GM21515 (cell line): ENCODE measurements around the gene CASQ2.

Experiments
- ATAC-seq: cut with Tn5 transposase; IDR thresholded peaks from one replicate; pipeline ENCODE4 v1.9.1; 2021; ENCODE audit not compliant: unreplicated experiment

CASQ2 gene

DNA sequence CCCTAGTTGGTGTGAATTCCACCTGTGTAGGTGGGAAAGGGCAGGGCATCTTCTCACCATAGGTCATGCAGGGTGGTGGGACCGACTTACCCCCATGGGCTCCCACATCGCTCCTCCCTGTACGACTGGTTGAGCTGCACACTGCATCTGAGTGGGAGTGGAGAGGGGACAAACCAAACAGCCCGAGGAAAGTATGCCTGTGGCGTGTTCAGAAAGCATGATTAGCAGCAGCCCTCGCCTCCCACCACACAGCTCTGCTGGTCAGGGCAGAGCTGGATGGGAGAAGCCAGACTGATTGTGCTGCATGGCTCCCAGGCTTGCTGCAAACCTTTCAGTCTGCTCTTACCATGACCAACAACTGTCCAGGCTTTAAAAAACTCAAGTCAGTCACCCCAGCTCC is 102.3 kb downstream of the CASQ2 start:
- no peak for ATAC-seq

DNA sequence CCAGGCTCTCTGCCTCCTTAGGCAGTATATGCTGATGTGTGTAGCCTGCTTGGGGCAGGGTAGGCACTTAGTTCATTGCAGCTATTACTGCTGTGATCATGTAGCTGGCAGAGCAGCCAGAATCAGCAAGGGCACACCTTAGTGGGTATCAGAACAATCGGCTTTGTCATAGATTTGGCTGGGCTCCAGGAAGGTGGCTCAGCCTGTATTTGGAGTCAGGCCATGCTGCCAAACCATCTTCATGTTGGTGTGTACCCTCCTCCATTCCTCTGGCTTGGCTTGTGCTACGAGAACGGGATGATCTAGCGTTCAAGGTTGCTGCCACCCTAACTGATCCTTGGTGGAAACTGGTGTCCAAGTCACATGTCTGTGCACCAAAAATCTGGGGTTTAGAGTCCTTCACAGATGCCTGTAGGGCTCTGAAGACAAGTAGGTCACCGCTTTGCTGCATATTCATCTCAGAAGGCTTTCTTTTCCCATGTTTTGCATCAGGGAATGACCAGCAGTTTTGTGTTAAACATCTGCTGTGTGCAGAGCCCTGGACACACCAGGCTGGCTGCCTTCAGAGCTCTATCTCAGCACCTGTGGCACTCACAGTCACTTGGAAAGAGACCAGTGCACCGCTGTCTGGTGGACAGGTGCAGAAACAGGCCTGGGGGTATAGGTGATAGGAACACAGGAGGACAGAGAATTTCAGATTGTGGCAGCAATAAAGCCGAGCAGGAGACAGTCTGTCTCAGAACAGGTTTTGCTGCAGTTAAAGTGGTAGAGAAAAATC is 103.0 kb downstream of the CASQ2 start:
- ATAC-seq, result no peak

GRCh38 chr1:115661157-115661556 is 107.4 kb downstream of the CASQ2 start:
- ATAC-seq, result no peak

GRCh38 chr1:115660151-115660550 is 108.4 kb downstream of the CASQ2 start:
- no peak for ATAC-seq

GRCh38 chr1:115658646-115659045 is 109.9 kb downstream of the CASQ2 start:
- ATAC-seq, result no peak

DNA sequence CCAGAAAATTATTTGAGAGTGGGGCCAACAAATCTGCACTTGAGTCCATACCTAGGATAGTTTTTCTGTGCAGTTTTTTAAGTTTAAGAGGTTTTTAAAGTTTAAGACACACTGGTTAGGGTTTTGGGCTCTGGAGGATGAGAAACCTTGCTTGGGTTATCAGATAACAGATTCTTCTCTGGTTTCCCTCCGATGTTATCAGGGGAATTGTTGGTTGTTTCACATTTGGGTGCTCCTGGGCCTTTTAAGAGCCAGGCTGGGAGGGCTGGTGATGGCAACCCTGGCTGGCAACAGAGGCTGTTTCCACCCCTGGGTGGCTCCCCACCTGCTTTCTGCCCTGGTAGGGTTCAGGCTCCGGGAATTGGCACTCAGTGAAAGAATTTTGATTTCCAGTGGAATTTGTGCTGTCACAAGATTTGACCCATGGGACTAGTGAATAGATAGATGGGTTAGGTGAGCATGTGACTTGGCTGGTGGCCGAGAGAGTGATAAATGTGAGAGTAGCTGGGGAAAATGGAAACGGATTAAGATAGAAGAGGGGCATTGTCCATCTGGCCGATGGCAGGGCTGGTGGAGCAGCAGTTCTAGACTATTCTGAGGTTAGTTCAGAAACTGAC is 111.9 kb downstream of the CASQ2 start:
- no peak for ATAC-seq

GRCh38 chr1:115655916-115656315 is 112.6 kb downstream of the CASQ2 start:
- ATAC-seq, result no peak

DNA sequence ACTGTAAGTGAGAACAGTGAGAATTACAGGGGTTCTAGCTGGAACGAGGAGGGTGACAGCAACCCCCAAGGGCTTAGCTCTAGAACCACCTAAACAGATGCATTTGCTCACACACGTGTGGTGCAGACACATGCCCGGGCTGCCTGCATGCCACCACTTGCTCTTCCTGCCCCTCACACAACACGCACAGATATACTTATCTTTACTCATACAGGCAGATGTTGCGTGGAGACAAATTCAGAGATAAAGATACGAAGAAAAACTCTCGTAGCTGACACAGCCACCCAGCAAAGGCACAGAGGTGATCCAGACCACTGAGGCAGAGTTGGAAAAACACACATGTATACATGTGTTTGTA is 113.2 kb downstream of the CASQ2 start:
- ATAC-seq, result no peak

GRCh38 chr1:115654663-115655305 is 113.7 kb downstream of the CASQ2 start:
- ATAC-seq, result no peak

GRCh38 chr1:115654125-115654524 is 114.4 kb downstream of the CASQ2 start:
- ATAC-seq, result no peak

DNA sequence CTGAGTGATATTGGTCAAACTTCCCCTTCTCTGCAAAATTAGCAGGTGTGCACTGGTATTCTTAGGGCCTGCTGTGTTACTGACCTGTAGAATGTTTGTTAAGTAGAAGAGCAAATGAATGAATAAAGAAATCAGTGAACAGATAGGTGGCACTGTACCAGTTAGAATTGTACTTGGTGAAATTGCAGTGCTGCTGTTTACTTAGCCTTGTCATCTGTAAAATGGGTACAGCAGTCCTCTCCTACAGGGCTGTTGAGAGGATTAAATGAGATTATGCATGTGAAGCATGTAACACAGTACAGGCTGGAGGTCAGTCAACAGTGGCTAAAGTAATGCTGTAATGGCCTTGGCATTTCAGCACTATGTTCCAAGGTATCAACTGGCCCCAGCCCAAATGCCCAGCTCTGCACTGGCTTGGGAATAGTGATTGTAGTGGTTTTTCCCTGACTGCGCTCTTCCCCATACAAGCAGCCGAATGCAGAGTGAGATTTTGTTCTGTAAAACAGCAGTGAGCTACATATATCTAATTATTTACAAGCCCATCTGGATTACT is 116.2 kb downstream of the CASQ2 start:
- no peak for ATAC-seq

GRCh38 chr1:115651391-115651790 is 117.1 kb downstream of the CASQ2 start:
- no peak for ATAC-seq

DNA sequence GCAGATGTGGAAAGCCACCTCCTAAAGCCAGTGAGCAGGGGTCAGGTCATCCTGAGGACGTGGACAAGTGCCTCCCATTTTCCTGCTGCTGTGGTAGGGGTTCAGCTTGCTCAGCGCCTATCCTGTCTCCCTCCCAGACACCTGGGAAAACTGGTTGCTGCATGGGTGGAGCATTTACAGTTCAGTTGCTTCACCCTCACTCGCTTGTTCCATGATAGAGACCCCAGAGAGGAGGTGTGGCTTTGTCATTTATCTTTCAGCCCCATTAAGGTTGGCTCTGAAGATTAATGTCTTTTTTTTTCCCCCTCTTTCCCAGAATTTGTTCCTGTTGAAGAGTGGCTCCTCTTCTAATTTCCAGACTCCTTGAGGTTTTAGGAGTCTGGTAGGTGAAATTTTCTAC is 117.6 kb downstream of the CASQ2 start:
- ATAC-seq, result no peak
